A549 (cell line): ENCODE data around the gene ANK2.

Experiments
- CTCF ChIP-seq: fragments of >200 bp; sonication (Bioruptor Twin); formaldehyde crosslinking; IDR thresholded peaks from 3 replicates; pipeline ENCODE4 v1.5.1; 2016
- EP300 ChIP-seq, 2 experiments: fragments of >200 bp; sonication (Bioruptor Twin); formaldehyde crosslinking; IDR thresholded peaks; 2 replicates in 1 of 2; 3 replicates in 1 of 2; pipeline ENCODE4 v1.6.1; 2016 to 2017
- JUN ChIP-seq, 2 experiments: fragments of >200 bp; sonication (Bioruptor Twin); formaldehyde crosslinking; IDR thresholded peaks; 2 replicates in 1 of 2; 3 replicates in 1 of 2; pipeline ENCODE4 v1.6.1; 2016 to 2017
- MAX ChIP-seq: IDR thresholded peaks from 2 replicates; pipeline ENCODE4 v1.6.1; 2012
- POLR2A ChIP-seq: IDR thresholded peaks from 2 replicates; pipeline ENCODE4 v1.6.1; 2012; ENCODE audit warnings: mild to moderate bottlenecking, low read length
- RNF2 ChIP-seq: fragments of 200-600 bp; sonication (generic); IDR thresholded peaks from 2 replicates; pipeline ENCODE4 v1.6.1; 2016; ENCODE audit warnings: low read depth, mild to moderate bottlenecking, antibody characterized with exemption, moderate library complexity, borderline replicate concordance
- ZSCAN20 ChIP-seq: fragments of 250-450 bp; sonication (Bioruptor Pico); IDR thresholded peaks from 2 replicates; pipeline ENCODE4 v1.8.0; 2022; ENCODE audit warnings: mild to moderate bottlenecking, moderate library complexity

GRCh38 chr4:113028074-113028473, 21.4 kb upstream of the ANK2 start:
- TF ChIP-seq EP300 (IDR thresholded peaks at IDR 0.05) = no peak
- no peak for TF ChIP-seq POLR2A
- no peak for TF ChIP-seq CTCF
- TF ChIP-seq MAX = no peak
- TF ChIP-seq RNF2 = no peak
- TF ChIP-seq ZSCAN20 = no peak
- no peak for TF ChIP-seq JUN (IDR thresholded peaks at IDR 0.05)
